ENCODE results near the gene RGS3. TPM values are rescaled to one million over a fixed set of nuclear protein-coding genes. Genes with fewer than 3 reads are reported as not detected.

Gene RGS3
- total RNA-seq, 3 donors from 2014 or later, result 51.4 to 65.9 (median 63.5) TPM

- Mint-ChIP-seq H3K27me3 (ENCODE audit: low read depth) (no peaks in the 10 kb centered on the region), H3K36me3 (ENCODE audit: insufficient read depth) (no peaks in the 10 kb centered on the region), H3K4me3 (no peak overlapping the region), H3K4me1 (ENCODE audit: low read depth) (peaks cover 32% of the 10 kb centered on the region), H3K9me3 (no peaks in the 10 kb centered on the region)
- ATAC-seq, result no peak
- no peak for DNase-seq
Measured at GRCh38 chr9:113559834-113560800, 96.6 kb downstream of the RGS3 start.

- Mint-ChIP-seq H3K4me3 (no peak overlapping the region), H3K9me3 (no peaks in the 10 kb centered on the region), H3K36me3 (ENCODE audit: insufficient read depth) (no peaks in the 10 kb centered on the region), H3K27me3 (ENCODE audit: low read depth) (no peaks in the 10 kb centered on the region), H3K4me1 (ENCODE audit: low read depth) (peaks cover 19% of the 10 kb centered on the region)
- DNase-seq (no peak), ATAC-seq (no peak)
Measured at GRCh38 chr9:113562653-113563381, 99.3 kb downstream of the RGS3 start.

GRCh38 chr9:113563826-113564497 is 100.4 kb downstream of the RGS3 start:
- Mint-ChIP-seq H3K4me1 (ENCODE audit: low read depth) (peaks cover 19% of the 10 kb centered on the region), H3K27me3 (ENCODE audit: low read depth) (no peaks in the 10 kb centered on the region), H3K9me3 (no peaks in the 10 kb centered on the region), H3K4me3 (no peak overlapping the region), H3K36me3 (ENCODE audit: insufficient read depth) (no peaks in the 10 kb centered on the region)
- DNase-seq (no peak), ATAC-seq (no peak)

GRCh38 chr9:113564498-113565237 is 101.1 kb downstream of the RGS3 start:
- ATAC-seq (no peak), DNase-seq (no peak)
- Mint-ChIP-seq H3K9me3 (no peaks in the 10 kb centered on the region), H3K4me3 (no peak overlapping the region), H3K4me1 (ENCODE audit: low read depth) (peaks cover 20% of the 10 kb centered on the region), H3K36me3 (ENCODE audit: insufficient read depth) (no peaks in the 10 kb centered on the region), H3K27me3 (ENCODE audit: low read depth) (no peaks in the 10 kb centered on the region)

- Mint-ChIP-seq H3K27me3 (ENCODE audit: low read depth) (no peaks in the 10 kb centered on the region), H3K36me3 (ENCODE audit: insufficient read depth) (peaks cover 2% of the 10 kb centered on the region), H3K9me3 (no peaks in the 10 kb centered on the region), H3K4me3 (no peak overlapping the region), H3K4me1 (ENCODE audit: low read depth) (peaks cover 16% of the 10 kb centered on the region)
- DNase-seq (no peak), ATAC-seq (no peak)
Measured at GRCh38 chr9:113566016-113566711, 102.6 kb downstream of the RGS3 start.

- Mint-ChIP-seq H3K9me3 (no peaks in the 10 kb centered on the region), H3K4me3 (no peak overlapping the region), H3K36me3 (ENCODE audit: insufficient read depth) (peaks cover 2% of the 10 kb centered on the region), H3K4me1 (ENCODE audit: low read depth) (peaks cover 18% of the 10 kb centered on the region), H3K27me3 (ENCODE audit: low read depth) (no peaks in the 10 kb centered on the region)
- DNase-seq (no peak), ATAC-seq (no peak)
Measured at GRCh38 chr9:113566712-113567071, 103.2 kb downstream of the RGS3 start.

- Mint-ChIP-seq H3K4me1 (ENCODE audit: low read depth) (peaks cover 22% of the 10 kb centered on the region), H3K4me3 (no peak overlapping the region), H3K9me3 (no peaks in the 10 kb centered on the region), H3K27me3 (ENCODE audit: low read depth) (no peaks in the 10 kb centered on the region), H3K36me3 (ENCODE audit: insufficient read depth) (peaks cover 2% of the 10 kb centered on the region)
- DNase-seq, result no peak
- ATAC-seq, result no peak
Measured at GRCh38 chr9:113567361-113568080, 104.0 kb downstream of the RGS3 start.

GRCh38 chr9:113568081-113568435 is 104.5 kb downstream of the RGS3 start:
- Mint-ChIP-seq H3K4me1 (ENCODE audit: low read depth) (peaks cover 23% of the 10 kb centered on the region), H3K27me3 (ENCODE audit: low read depth) (no peaks in the 10 kb centered on the region), H3K36me3 (ENCODE audit: insufficient read depth) (peaks cover 2% of the 10 kb centered on the region), H3K4me3 (no peak overlapping the region), H3K9me3 (no peaks in the 10 kb centered on the region)
- ATAC-seq, result no peak
- no peak for DNase-seq

GRCh38 chr9:113568571-113569321 is 105.2 kb downstream of the RGS3 start:
- no peak for ATAC-seq
- Mint-ChIP-seq H3K27me3 (ENCODE audit: low read depth) (no peaks in the 10 kb centered on the region), H3K9me3 (no peaks in the 10 kb centered on the region), H3K36me3 (ENCODE audit: insufficient read depth) (peaks cover 2% of the 10 kb centered on the region), H3K4me1 (ENCODE audit: low read depth) (peaks cover 24% of the 10 kb centered on the region), H3K4me3 (no peak overlapping the region)
- no peak for DNase-seq

- Mint-ChIP-seq H3K27me3 (ENCODE audit: low read depth) (no peaks in the 10 kb centered on the region), H3K9me3 (no peaks in the 10 kb centered on the region), H3K4me1 (ENCODE audit: low read depth) (peaks cover 32% of the 10 kb centered on the region), H3K36me3 (ENCODE audit: insufficient read depth) (peaks cover 2% of the 10 kb centered on the region), H3K4me3 (no peak overlapping the region)
- ATAC-seq, result no peak
- DNase-seq, result no peak
Measured at GRCh38 chr9:113569472-113570060, 106.0 kb downstream of the RGS3 start.

GRCh38 chr9:113570106-113570505 is 106.6 kb downstream of the RGS3 start:
- ATAC-seq (no peak), DNase-seq (no peak)
- peaks cover 32% of the 10 kb centered on the region for H3K4me1 Mint-ChIP-seq (ENCODE audit: low read depth)
- no peak overlapping the region for H3K4me3 Mint-ChIP-seq
- peaks cover 2% of the 10 kb centered on the region for H3K36me3 Mint-ChIP-seq (ENCODE audit: insufficient read depth)
- H3K27me3 Mint-ChIP-seq (ENCODE audit: low read depth), result no peaks in the 10 kb centered on the region
- H3K9me3 Mint-ChIP-seq, result no peaks in the 10 kb centered on the region
